Right forelimb (tissue), 1 donor: ENCODE measurements around the gene ELAVL3.
"Not testable (repeated sequence)": the region's sequence is repeated elsewhere in the genome, so short reads cannot be mapped to it uniquely, and the experiment has no call there.

Experiments used
- DNase-seq: peaks from one replicate; pipeline ENCODE4 v3.0.0-alpha.2; 2018

The ELAVL3 gene

GRCh38 chr19:11458236-11458900 is 22.5 kb downstream of the ELAVL3 start:
- DNase-seq, result no peak

GRCh38 chr19:11457831-11458230 is 23.0 kb downstream of the ELAVL3 start:
- no peak for DNase-seq

GRCh38 chr19:11457115-11457514 is 23.7 kb downstream of the ELAVL3 start:
- DNase-seq, result no peak

- no peak for DNase-seq
These were observed 24.2 kb downstream of the ELAVL3 start for GRCh38 chr19:11456659-11457058.

- not testable (repeated sequence) for DNase-seq
These were observed 25.7 kb downstream of the ELAVL3 start for GRCh38 chr19:11455233-11455554.

GRCh38 chr19:11453468-11454341 is 27.1 kb downstream of the ELAVL3 start:
- no peak for DNase-seq

GRCh38 chr19:11452620-11453310 is 28.1 kb downstream of the ELAVL3 start:
- no peak for DNase-seq

- DNase-seq, result no peak
These were observed 28.8 kb downstream of the ELAVL3 start for GRCh38 chr19:11451871-11452619.

- no peak for DNase-seq
These were observed 29.4 kb downstream of the ELAVL3 start for GRCh38 chr19:11451327-11451870.

- no peak for DNase-seq
These were observed 30.1 kb downstream of the ELAVL3 start for GRCh38 chr19:11450570-11451326.

- DNase-seq, result no peak
These were observed 31.8 kb downstream of the ELAVL3 start for GRCh38 chr19:11448923-11449554.

- no peak for DNase-seq
These were observed 32.4 kb downstream of the ELAVL3 start for GRCh38 chr19:11448410-11448809.

GRCh38 chr19:11447347-11448262 is 33.2 kb downstream of the ELAVL3 start:
- no peak for DNase-seq

GRCh38 chr19:11446652-11447301 is 34.1 kb downstream of the ELAVL3 start:
- no peak for DNase-seq

- no peak for DNase-seq
These were observed 34.6 kb downstream of the ELAVL3 start for GRCh38 chr19:11446271-11446651.

GRCh38 chr19:11445141-11445540 is 35.7 kb downstream of the ELAVL3 start:
- no peak for DNase-seq

- DNase-seq, result no peak
These were observed 36.8 kb downstream of the ELAVL3 start for GRCh38 chr19:11444059-11444458.

- no peak for DNase-seq
These were observed 42.9 kb downstream of the ELAVL3 start for GRCh38 chr19:11437955-11438354.

- no peak for DNase-seq
These were observed 45.0 kb downstream of the ELAVL3 start for GRCh38 chr19:11435833-11436313.
